ENCODE results near the gene MRPS15.

MRPS15 gene

DNA sequence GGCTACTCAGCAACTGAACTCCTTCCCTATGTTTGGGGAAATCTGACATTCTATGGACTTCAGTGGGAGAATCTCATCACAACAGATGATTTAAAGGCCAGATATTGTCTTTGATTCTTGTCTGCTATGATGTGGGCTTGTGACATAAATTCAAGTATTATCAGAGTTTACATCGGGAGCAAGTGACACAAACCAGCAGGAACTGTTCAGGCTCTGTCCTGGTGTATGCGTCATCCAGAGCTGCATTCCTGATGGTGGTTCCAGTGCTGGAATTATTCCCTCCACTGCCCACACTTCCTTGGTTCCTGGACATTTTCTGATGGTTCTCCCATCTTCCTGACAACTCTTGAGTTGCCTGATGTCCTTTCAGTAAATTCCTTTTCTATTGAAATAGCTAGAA, 55.7 kb downstream of the MRPS15 start:
- Histone ChIP-seq H4K20me1 (ENCODE audit: insufficient read depth, low read length) (no peaks in the 10 kb centered on the region), H3K36me3 (ENCODE audit: insufficient read depth, low read length) (no peaks in the 10 kb centered on the region), H3K27ac (ENCODE audit: low read length) (no peak overlapping the region), H3K4me3 (ENCODE audit: low read depth in 1 of 2, low read length in 2 of 2) (no peak overlapping the region), H3K9ac (ENCODE audit: low read depth, low read length) (no peak overlapping the region), H3K4me1 (ENCODE audit: insufficient read depth, low read length) (peaks cover 7% of the 10 kb centered on the region), H3K9me3 (ENCODE audit: insufficient read depth, low read length, severe bottlenecking) (no peaks in the 10 kb centered on the region), H3K4me2 (ENCODE audit: insufficient read depth, low read length) (no peak overlapping the region), H2AFZ (ENCODE audit: low read depth, low read length) (no peak overlapping the region), H3K27me3 (ENCODE audit: insufficient read depth, low read length, poor library complexity) (no peaks in the 10 kb centered on the region), H3K79me2 (ENCODE audit: insufficient read depth, low read length) (no peaks in the 10 kb centered on the region)
- DNase-seq (no peak), ATAC-seq (ENCODE audit: insufficient read depth, low read depth) (no peak)
- TF ChIP-seq, protein P1, sequence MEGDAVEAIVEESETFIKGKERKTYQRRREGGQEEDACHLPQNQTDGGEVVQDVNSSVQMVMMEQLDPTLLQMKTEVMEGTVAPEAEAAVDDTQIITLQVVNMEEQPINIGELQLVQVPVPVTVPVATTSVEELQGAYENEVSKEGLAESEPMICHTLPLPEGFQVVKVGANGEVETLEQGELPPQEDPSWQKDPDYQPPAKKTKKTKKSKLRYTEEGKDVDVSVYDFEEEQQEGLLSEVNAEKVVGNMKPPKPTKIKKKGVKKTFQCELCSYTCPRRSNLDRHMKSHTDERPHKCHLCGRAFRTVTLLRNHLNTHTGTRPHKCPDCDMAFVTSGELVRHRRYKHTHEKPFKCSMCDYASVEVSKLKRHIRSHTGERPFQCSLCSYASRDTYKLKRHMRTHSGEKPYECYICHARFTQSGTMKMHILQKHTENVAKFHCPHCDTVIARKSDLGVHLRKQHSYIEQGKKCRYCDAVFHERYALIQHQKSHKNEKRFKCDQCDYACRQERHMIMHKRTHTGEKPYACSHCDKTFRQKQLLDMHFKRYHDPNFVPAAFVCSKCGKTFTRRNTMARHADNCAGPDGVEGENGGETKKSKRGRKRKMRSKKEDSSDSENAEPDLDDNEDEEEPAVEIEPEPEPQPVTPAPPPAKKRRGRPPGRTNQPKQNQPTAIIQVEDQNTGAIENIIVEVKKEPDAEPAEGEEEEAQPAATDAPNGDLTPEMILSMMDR (IDR thresholded peaks at IDR 0.05; ENCODE audit: borderline replicate concordance, extremely low read depth, low read length, poor library complexity, severe bottlenecking) = no peak
- TF ChIP-seq EZH2 (IDR thresholded peaks at IDR 0.05; ENCODE audit: borderline replicate concordance, low read depth, low read length, severe bottlenecking) = no peak

DNA sequence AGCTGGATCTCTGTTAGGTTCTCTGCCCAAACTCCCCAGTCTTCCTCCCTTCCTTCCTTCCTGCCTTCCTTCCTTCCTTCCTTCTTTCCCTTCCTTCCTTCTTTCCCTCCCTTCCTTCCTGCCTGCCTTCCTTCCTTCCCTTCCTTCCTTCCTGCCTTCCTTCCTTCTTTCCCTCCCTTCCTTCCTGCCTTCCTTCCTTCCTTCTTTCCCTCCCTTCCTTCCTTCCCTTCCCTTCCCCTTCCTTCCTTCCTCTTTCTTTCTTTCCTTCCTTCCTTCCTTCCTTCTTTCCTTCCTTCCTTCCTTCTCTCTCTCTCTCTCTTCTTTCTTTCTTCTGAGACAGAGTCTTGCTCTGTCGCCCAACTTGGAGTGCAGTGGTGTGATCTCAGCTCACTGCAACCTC, 57.7 kb downstream of the MRPS15 start:
- Histone ChIP-seq H3K4me3 (ENCODE audit: low read depth in 1 of 2, low read length in 2 of 2) (no peak overlapping the region), H3K79me2 (ENCODE audit: insufficient read depth, low read length) (no peaks in the 10 kb centered on the region), H3K4me1 (ENCODE audit: insufficient read depth, low read length) (no peaks in the 10 kb centered on the region), H3K27ac (ENCODE audit: low read length) (no peak overlapping the region), H3K9ac (ENCODE audit: low read depth, low read length) (no peak overlapping the region), H2AFZ (ENCODE audit: low read depth, low read length) (no peak overlapping the region), H3K36me3 (ENCODE audit: insufficient read depth, low read length) (no peaks in the 10 kb centered on the region), H3K9me3 (ENCODE audit: insufficient read depth, low read length, severe bottlenecking) (no peaks in the 10 kb centered on the region), H3K4me2 (ENCODE audit: insufficient read depth, low read length) (no peak overlapping the region), H3K27me3 (ENCODE audit: insufficient read depth, low read length, poor library complexity) (no peaks in the 10 kb centered on the region), H4K20me1 (ENCODE audit: insufficient read depth, low read length) (no peaks in the 10 kb centered on the region)
- DNase-seq (no peak), ATAC-seq (ENCODE audit: insufficient read depth, low read depth) (no peak)
- TF ChIP-seq EZH2 (IDR thresholded peaks at IDR 0.05; ENCODE audit: borderline replicate concordance, low read depth, low read length, severe bottlenecking) = no peak
- TF ChIP-seq, protein P1 (IDR thresholded peaks at IDR 0.05; ENCODE audit: borderline replicate concordance, extremely low read depth, low read length, poor library complexity, severe bottlenecking) = no peak

Data from DND-41 (cell line).